ENCODE measurements around the gene KNG1. TPM values are rescaled to one million over a fixed set of nuclear protein-coding genes. Genes with fewer than 3 reads are reported as not detected.

KNG1 gene
- total RNA-seq (under 1 TPM in 3 of 5 donors, not detected in 2; 0.22 to 0.47 (median 0.30) TPM), total RNA-seq (0 reads per million in 29 experiments)
- not detected for total RNA-seq (2013)

DNA sequence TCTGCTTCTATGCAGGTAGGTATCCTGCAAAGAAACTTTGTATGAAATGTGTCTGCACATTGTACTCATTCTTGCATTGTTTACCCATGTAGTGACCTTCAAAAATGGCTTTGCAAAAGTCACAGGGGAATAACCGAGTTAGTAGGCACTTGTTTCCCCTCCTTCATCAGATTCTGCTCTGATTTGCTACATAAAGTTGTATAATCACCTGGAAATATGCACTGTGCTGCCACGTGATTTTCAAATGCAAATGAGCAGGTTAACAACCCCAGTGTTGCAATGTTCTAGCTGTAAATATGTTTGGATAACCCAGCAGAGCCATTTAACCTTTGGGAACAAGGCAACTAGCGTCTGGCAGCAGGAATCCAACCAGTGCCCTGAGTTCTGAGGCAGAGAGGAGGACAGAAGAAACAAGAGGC is at the start of gene KNG1:
TSS of gene KNG1 (plus strand) at position 321 of the 419 bp plus-strand sequence. CDS start 184 bp downstream, outside the sequence.
- CTCF ChIA-PET, result no interaction called here
- 61% methylated on average over 3 of the region's 3 CpGs for WGBS (ENCODE audit: insufficient coverage)

DNA sequence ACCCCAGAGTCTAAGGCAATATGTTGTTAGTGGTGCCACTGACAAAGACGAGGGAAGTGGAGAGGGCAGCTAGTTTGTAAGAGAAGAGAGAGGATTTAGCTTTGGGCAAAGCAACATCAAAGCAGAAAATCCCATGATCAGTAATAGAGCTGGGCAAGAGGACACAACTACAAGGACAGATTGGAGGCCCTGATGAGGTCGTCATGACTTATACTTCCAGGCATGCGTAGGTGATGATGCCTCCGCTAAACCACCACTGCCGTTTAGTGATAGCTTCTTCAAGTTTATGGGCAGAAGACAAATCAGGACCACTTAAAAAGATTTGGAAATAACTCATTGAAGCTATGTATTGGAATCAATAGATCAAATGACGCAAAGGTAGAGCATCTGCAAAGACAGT is 48.7 kb upstream of the KNG1 start:
- ATAC-seq (replicated peaks in 1 of 4) (no peak), DNase-seq (no peak)
- no peak overlapping the region for H3K4me3 ChIP-seq (ENCODE audit: control insufficient read depth in 1 of 2, extremely low read depth in 1 of 2, low read length in 1 of 2)
- Mint-ChIP-seq H3K27ac (no peak overlapping the region), H3K36me3 (no peaks in the 10 kb centered on the region), H3K9me3 (no peaks in the 10 kb centered on the region), H3K4me3 (no peak overlapping the region), H3K27me3 (peaks cover 16 to 30% of the 10 kb centered on the region in 2 donors), H3K4me1 (peaks cover 0 to 7% (median 4%) of the 10 kb centered on the region in 3 donors)
- no peaks in the 10 kb centered on the region for H3K9me3 ChIP-seq
- ChIA-PET POLR2A (interaction anchor here in 1 of 2 donors (0.5 to 0.6 kb wide), 2 partner anchors 11 to 35 kb away, joined by 3 read pairs; no protein-coding TSS in a partner anchor), CTCF (interaction anchor here in 1 of 2 donors (0.6 kb wide), 1 partner anchor 497 kb away, joined by 4 read pairs; no protein-coding TSS in a partner anchor)
- H3K36me3 ChIP-seq (ENCODE audit: control insufficient read depth in 2 of 2, extremely low read depth in 1 of 2, insufficient read depth in 1 of 2, low read length in 1 of 2), result no peaks in the 10 kb centered on the region
- WGBS (ENCODE audit: insufficient coverage), result 84% methylated on average over 3 of the region's 6 CpGs
- H3K27ac ChIP-seq (ENCODE audit: low read length), result no peak overlapping the region
- no peaks in the 10 kb centered on the region for H3K4me1 ChIP-seq (ENCODE audit: control insufficient read depth in 1 of 2, extremely low read depth in 1 of 2, insufficient read depth in 2 of 2, low read length in 2 of 2)
- H3K27me3 ChIP-seq (replicated peaks in 1 of 2; ENCODE audit: control insufficient read depth in 2 of 2, extremely low read depth in 1 of 2, insufficient read depth in 2 of 2, low read length in 1 of 2), result peaks cover 0 to 4% of the 10 kb centered on the region in 2 experiments

More for the DNA sequence above, at the start of gene KNG1:
- Histone ChIP-seq H3K27ac (ENCODE audit: low read length) (no peak within 1 kb of the TSS), H3K36me3 (ENCODE audit: control insufficient read depth in 2 of 2, extremely low read depth in 1 of 2, insufficient read depth in 1 of 2, low read length in 1 of 2) (no peaks in the 10 kb centered on the region), H3K4me3 (ENCODE audit: control insufficient read depth in 1 of 2, extremely low read depth in 1 of 2, low read length in 1 of 2) (no peak within 1 kb of the TSS), H3K27me3 (replicated peaks in 1 of 2; ENCODE audit: control insufficient read depth in 2 of 2, extremely low read depth in 1 of 2, insufficient read depth in 2 of 2, low read length in 1 of 2) (peaks cover 0 to 2% of the 10 kb centered on the region in 2 experiments), H3K4me1 (ENCODE audit: control insufficient read depth in 1 of 2, extremely low read depth in 1 of 2, insufficient read depth in 2 of 2, low read length in 2 of 2) (no peaks in the 10 kb centered on the region), H3K9me3 (no peaks in the 10 kb centered on the region)
- H3K4me1 Mint-ChIP-seq, result no peaks in the 10 kb centered on the region
- no peaks in the 10 kb centered on the region for H3K9me3 Mint-ChIP-seq
- H3K27me3 Mint-ChIP-seq, result no peaks in the 10 kb centered on the region
- no peaks in the 10 kb centered on the region for H3K36me3 Mint-ChIP-seq
- H3K4me3 Mint-ChIP-seq, result no peak within 1 kb of the TSS
- POLR2A ChIA-PET, result no interaction called here
- no peak for DNase-seq
- H3K27ac Mint-ChIP-seq, result no peak within 1 kb of the TSS
- no peak for ATAC-seq (replicated peaks in 1 of 4)

DNA sequence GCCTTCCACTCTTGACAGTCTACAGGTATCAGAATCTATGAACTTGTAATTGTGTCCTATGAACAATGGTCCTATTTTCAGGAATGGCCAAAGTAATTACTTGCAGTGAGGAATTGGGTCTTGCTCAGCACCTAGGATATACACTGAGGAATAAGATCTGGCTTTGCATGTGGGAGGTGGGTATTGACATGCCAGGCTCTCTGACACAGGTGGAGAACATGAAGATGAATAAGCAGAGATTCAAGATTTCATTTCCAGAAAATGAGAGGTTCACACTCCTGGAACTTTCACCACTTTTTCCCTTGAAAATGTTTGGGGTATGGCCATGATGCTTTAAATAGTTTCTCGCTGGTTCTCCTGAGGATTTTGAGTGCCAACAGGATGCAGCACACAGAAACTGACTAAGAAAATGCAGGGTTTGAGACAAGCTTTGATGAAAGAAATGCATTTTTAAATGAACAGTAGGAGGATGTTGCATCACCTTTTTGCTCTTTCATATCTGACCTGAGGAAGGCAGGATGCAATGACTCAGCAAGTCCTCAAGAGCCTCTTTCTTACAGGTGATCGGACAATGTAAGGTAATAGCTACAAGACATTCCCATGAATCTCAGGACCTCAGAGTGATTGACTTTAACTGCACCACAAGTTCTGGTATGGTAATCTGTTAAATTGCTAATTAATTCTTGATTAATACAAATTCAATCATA is 47.6 kb upstream of the KNG1 start:
- peaks cover 0 to 7% (median 4%) of the 10 kb centered on the region in 3 donors for H3K4me1 Mint-ChIP-seq

DNA sequence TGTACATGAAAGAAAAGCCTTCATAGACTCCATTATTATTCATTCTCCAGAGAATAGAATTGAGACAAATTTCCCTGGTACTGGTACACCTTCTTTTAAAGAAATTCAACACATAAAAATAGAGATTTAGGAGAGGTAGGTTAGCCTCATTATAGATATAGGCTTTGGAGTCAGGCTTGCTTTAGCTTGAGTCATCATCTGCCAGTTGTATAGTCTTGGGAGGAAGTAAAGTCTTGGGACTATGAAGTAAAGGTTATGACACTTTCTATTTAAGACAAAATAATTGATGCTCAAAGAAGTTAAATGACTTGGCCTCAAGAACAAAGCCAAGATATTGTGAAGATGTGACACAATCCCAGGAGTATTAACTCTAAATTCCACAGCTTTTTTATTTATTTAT is 47.0 kb upstream of the KNG1 start:
- no peak for ATAC-seq (replicated peaks in 1 of 4)
- H3K9me3 ChIP-seq, result no peaks in the 10 kb centered on the region
- POLR2A ChIA-PET, result no interaction called here
- no peak overlapping the region for H3K4me3 ChIP-seq (ENCODE audit: control insufficient read depth in 1 of 2, extremely low read depth in 1 of 2, low read length in 1 of 2)
- peaks cover 25 to 35% of the 10 kb centered on the region in 2 donors for H3K27me3 Mint-ChIP-seq
- no peak overlapping the region for H3K27ac ChIP-seq (ENCODE audit: low read length)
- CTCF ChIA-PET, result no interaction called here
- H3K27ac Mint-ChIP-seq, result no peak overlapping the region
- H3K36me3 ChIP-seq (ENCODE audit: control insufficient read depth in 2 of 2, extremely low read depth in 1 of 2, insufficient read depth in 1 of 2, low read length in 1 of 2), result no peaks in the 10 kb centered on the region
- peaks cover 0 to 5% of the 10 kb centered on the region in 2 experiments for H3K27me3 ChIP-seq (replicated peaks in 1 of 2; ENCODE audit: control insufficient read depth in 2 of 2, extremely low read depth in 1 of 2, insufficient read depth in 2 of 2, low read length in 1 of 2)
- no peaks in the 10 kb centered on the region for H3K4me1 ChIP-seq (ENCODE audit: control insufficient read depth in 1 of 2, extremely low read depth in 1 of 2, insufficient read depth in 2 of 2, low read length in 2 of 2)
- H3K4me1 Mint-ChIP-seq, result peaks cover 0 to 7% (median 4%) of the 10 kb centered on the region in 3 donors
- no peaks in the 10 kb centered on the region for H3K36me3 Mint-ChIP-seq
- H3K4me3 Mint-ChIP-seq, result no peak overlapping the region
- no peaks in the 10 kb centered on the region for H3K9me3 Mint-ChIP-seq
- DNase-seq, result no peak

More for the DNA sequence above, 47.6 kb upstream of the KNG1 start:
- Histone ChIP-seq H3K9me3 (no peaks in the 10 kb centered on the region), H3K27ac (ENCODE audit: low read length) (no peak overlapping the region), H3K27me3 (replicated peaks in 1 of 2; ENCODE audit: control insufficient read depth in 2 of 2, extremely low read depth in 1 of 2, insufficient read depth in 2 of 2, low read length in 1 of 2) (peaks cover 0 to 6% of the 10 kb centered on the region in 2 experiments), H3K36me3 (ENCODE audit: control insufficient read depth in 2 of 2, extremely low read depth in 1 of 2, insufficient read depth in 1 of 2, low read length in 1 of 2) (no peaks in the 10 kb centered on the region), H3K4me3 (ENCODE audit: control insufficient read depth in 1 of 2, extremely low read depth in 1 of 2, low read length in 1 of 2) (no peak overlapping the region), H3K4me1 (ENCODE audit: control insufficient read depth in 1 of 2, extremely low read depth in 1 of 2, insufficient read depth in 2 of 2, low read length in 2 of 2) (no peaks in the 10 kb centered on the region)
- H3K27ac Mint-ChIP-seq, result no peak overlapping the region
- H3K4me3 Mint-ChIP-seq, result no peak overlapping the region
- peaks cover 23 to 32% of the 10 kb centered on the region in 2 donors for H3K27me3 Mint-ChIP-seq
- ATAC-seq (replicated peaks in 1 of 4) (no peak), DNase-seq (no peak)
- no peaks in the 10 kb centered on the region for H3K36me3 Mint-ChIP-seq
- WGBS (ENCODE audit: insufficient coverage), result no CpG with 5 or more reads among the region's 2 CpGs
- no peaks in the 10 kb centered on the region for H3K9me3 Mint-ChIP-seq
- ChIA-PET CTCF (no interaction called here), POLR2A (no interaction called here)

DNA sequence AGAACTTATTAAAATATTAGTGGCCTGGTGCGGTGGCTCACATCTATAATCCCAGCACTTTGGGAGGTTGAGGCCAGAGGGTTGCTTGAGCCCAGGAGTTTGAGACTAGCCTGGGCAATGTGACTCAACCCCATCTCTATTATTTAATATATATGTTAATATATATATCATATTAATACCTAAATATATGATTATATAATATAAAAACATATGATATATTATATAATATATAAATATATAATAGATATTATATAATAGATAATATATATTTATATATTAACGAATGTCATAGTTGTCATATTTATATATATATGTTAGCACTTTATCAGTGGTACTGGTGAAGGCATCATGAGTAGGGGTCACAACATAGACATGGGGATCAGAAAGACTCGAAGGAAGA is 46.1 kb upstream of the KNG1 start:
- no peaks in the 10 kb centered on the region for H3K36me3 Mint-ChIP-seq
- Histone ChIP-seq H3K27me3 (replicated peaks in 1 of 2; ENCODE audit: control insufficient read depth in 2 of 2, extremely low read depth in 1 of 2, insufficient read depth in 2 of 2, low read length in 1 of 2) (peaks cover 0 to 5% of the 10 kb centered on the region in 2 experiments), H3K4me3 (ENCODE audit: control insufficient read depth in 1 of 2, extremely low read depth in 1 of 2, low read length in 1 of 2) (no peak overlapping the region), H3K27ac (ENCODE audit: low read length) (no peak overlapping the region), H3K9me3 (no peaks in the 10 kb centered on the region), H3K36me3 (ENCODE audit: control insufficient read depth in 2 of 2, extremely low read depth in 1 of 2, insufficient read depth in 1 of 2, low read length in 1 of 2) (no peaks in the 10 kb centered on the region), H3K4me1 (ENCODE audit: control insufficient read depth in 1 of 2, extremely low read depth in 1 of 2, insufficient read depth in 2 of 2, low read length in 2 of 2) (no peaks in the 10 kb centered on the region)
- peaks cover 0 to 7% (median 4%) of the 10 kb centered on the region in 3 donors for H3K4me1 Mint-ChIP-seq
- ATAC-seq (replicated peaks in 1 of 4) (no peak), DNase-seq (no peak)
- H3K9me3 Mint-ChIP-seq, result no peaks in the 10 kb centered on the region
- H3K27me3 Mint-ChIP-seq, result peaks cover 23 to 32% of the 10 kb centered on the region in 2 donors
- H3K27ac Mint-ChIP-seq, result no peak overlapping the region
- POLR2A ChIA-PET, result no interaction called here
- H3K4me3 Mint-ChIP-seq, result no peak overlapping the region
- CTCF ChIA-PET, result no interaction called here
- 71% methylated on average over 1 of the region's 3 CpGs for WGBS (ENCODE audit: insufficient coverage)

GRCh38 chr3:186678604-186679003 is 38.6 kb upstream of the KNG1 start:
- CTCF ChIA-PET, result no interaction called here
- ATAC-seq (replicated peaks in 1 of 4), result no peak
- H3K36me3 Mint-ChIP-seq, result no peaks in the 10 kb centered on the region

More at GRCh38 chr3:186678604-186679003, 38.6 kb upstream of the KNG1 start:
- Mint-ChIP-seq H3K9me3 (peaks cover 0 to 6% (median 0%) of the 10 kb centered on the region in 3 donors), H3K27ac (no peak overlapping the region), H3K4me3 (no peak overlapping the region), H3K4me1 (no peaks in the 10 kb centered on the region), H3K27me3 (peaks cover 60 to 65% of the 10 kb centered on the region in 2 donors)
- Histone ChIP-seq H3K4me3 (ENCODE audit: control insufficient read depth in 1 of 2, extremely low read depth in 1 of 2, low read length in 1 of 2) (no peak overlapping the region), H3K27me3 (replicated peaks in 1 of 2; ENCODE audit: control insufficient read depth in 2 of 2, extremely low read depth in 1 of 2, insufficient read depth in 2 of 2, low read length in 1 of 2) (peaks cover 6 to 9% of the 10 kb centered on the region in 2 experiments), H3K27ac (ENCODE audit: low read length) (no peak overlapping the region), H3K36me3 (ENCODE audit: control insufficient read depth in 2 of 2, extremely low read depth in 1 of 2, insufficient read depth in 1 of 2, low read length in 1 of 2) (no peaks in the 10 kb centered on the region), H3K4me1 (ENCODE audit: control insufficient read depth in 1 of 2, extremely low read depth in 1 of 2, insufficient read depth in 2 of 2, low read length in 2 of 2) (no peaks in the 10 kb centered on the region), H3K9me3 (no peaks in the 10 kb centered on the region)
- POLR2A ChIA-PET, result interaction anchor here in 1 of 2 donors (0.6 kb wide), 1 partner anchor 10 kb away, joined by 3 read pairs; no protein-coding TSS in a partner anchor
- no peak for DNase-seq

Data from T-cell (primary cell).